ENCODE measurements around the gene CTAGE9.

Gene CTAGE9

GRCh38 chr6:131660195-131660594, 50.6 kb downstream of the CTAGE9 start:
- ChIA-PET CTCF (interaction anchor here (2.1 kb wide), 1 partner anchor 10 kb away, joined by 5 read pairs; no protein-coding TSS in a partner anchor), POLR2A (no interaction called here)
- no peak for DNase-seq (ENCODE audit: extremely low spot score)
- no peak for TF ChIP-seq CTCF (IDR thresholded peaks at IDR 0.05; ENCODE audit: control extremely low read depth, extremely low read depth, low read depth, missing control alignments)
